Measurements from ENCODE around the gene EIF5A. TPM values are rescaled to one million over a fixed set of nuclear protein-coding genes. Genes with fewer than 3 reads are reported as not detected.
"Not testable (repeated sequence)": the region's sequence is repeated elsewhere in the genome, so short reads cannot be mapped to it uniquely, and the experiment has no call there.

The EIF5A gene
- polyA plus RNA-seq, 4 donors: 247 to 327 (median 311) TPM

DNA sequence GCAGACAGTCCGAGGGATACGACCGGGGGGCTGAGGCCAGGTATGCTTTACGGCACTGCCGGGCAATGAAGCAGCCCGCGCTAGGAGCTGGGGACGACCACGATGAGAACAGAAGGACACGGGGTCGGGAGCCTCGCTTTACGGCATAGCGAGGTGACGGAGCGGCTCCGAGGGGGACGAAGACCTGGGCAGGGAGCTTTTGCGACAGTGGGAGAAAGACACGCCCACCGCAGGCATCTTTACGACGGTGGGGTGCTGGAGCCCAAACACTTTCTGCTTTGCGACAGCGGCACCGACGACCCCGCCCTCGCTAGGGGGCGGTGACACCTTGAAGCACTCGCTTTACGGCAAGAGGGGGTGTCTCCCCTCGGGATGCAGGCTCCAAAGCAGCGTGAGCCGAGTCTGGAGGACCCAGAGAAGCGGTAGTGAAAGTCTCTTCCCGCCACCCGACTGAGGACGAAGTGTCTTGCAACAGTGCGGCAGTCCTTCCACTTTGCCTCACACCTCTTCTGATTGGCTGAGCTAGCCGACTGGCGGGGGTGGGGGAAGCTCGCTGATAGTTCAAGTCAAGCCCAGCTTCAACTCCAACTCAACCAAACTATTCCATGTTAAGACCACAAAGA, 22.1 kb downstream of the EIF5A start:
- DNase-seq (ENCODE audit: low read depth in 4 of 4, low spot score in 3 of 4): peak; percentile 97 to 99 (median 97)

DNA sequence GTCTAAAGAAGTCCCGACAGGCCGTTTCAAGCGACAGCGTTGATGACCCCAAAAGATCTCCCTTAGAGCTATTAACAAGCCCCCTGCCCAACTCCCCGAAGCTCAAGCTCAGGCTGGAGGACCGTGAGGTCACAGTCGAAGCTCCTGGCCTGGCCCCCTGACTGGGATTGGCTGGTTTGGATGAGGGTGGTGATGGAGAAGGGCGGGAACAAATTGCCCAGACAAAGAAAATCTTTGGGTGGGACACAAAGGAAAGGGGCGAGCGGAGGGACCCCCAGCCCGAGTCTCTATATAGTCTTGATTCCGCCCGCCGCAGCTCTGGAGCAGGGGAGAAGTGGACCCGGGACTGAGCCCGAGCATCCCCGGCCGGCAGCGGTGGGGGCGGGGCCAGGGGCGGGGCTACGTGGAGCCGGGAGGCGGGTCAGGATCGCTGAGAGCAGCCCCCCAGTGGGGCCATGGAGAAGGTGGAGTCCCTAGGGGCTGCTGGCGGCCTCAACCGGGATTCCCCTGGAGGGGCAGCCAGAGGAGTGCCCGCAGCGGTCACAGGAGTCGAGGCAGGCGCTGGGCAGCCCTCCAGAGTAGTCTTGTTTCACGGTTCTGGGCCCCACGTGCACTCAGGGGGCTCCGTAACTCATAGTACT, 22.7 kb downstream of the EIF5A start:
- DNase-seq (ENCODE audit: low read depth in 4 of 4, low spot score in 3 of 4): peak in 2 of 4 donors; percentile 71 to 79

DNA sequence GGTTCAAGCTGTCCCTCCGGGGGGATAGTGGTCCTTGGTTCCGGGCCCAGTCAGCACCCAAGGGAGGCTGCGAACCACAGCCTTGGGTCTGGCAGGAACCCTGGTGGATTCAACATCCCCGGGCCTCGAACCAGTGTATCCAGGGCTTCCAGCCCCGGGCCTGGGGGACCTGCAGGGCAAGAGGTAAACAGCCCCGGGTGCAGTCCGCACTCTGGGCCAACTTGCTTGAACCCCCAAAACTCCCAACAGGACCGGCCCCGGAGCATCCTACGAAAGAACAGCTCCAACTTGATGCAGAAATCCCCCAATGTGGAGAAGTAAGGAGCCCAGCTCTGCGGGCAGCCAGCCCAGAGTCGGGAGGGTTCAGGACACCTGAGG, 23.2 kb downstream of the EIF5A start:
- DNase-seq (ENCODE audit: low read depth in 4 of 4, low spot score in 3 of 4): no peak

DNA sequence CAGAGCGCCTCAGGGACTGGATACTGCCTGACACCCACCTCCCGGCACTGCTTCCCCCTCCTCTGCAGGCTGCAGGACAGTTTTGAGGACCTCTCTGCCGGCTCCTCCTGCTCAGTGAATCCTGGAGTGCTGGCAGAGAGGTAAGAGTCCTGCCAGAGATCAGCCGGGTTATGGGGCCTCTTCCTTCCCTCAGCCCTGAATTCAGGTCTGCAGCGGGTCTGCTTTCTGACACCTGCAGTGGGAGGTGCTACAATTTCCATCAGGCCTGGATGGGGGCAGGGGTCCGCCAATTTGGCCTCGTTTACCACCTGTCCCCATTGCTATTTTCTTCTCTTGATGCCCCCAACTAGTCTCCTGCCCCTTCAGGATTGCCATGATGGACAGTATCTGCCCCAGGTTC, 24.7 kb downstream of the EIF5A start:
- no peak for DNase-seq (ENCODE audit: low read depth in 4 of 4, low spot score in 3 of 4)

DNA sequence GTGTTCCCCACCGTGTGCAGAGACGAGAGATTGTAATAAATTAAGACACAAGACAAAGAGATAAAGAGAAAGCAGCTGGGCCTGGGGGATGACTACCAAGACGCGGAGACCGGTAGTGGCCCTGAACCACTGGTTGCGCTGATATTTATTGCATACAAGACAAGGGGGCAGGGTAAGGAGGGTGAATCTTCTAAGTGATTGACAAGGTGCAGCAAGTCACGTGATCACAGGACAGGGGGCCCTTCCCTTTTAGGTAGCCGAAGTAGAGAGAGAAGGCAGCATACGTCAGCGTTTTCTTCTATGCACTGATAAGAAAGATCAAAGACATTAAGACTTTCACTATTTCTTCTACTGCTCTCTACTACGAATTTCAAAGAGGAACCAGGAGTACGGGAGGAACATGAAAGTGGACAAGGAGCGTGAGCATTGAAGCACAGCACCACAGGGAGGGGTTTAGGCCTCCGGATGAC, 25.2 kb downstream of the EIF5A start:
- DNase-seq (ENCODE audit: low read depth in 4 of 4, low spot score in 3 of 4): not testable (repeated sequence)

DNA sequence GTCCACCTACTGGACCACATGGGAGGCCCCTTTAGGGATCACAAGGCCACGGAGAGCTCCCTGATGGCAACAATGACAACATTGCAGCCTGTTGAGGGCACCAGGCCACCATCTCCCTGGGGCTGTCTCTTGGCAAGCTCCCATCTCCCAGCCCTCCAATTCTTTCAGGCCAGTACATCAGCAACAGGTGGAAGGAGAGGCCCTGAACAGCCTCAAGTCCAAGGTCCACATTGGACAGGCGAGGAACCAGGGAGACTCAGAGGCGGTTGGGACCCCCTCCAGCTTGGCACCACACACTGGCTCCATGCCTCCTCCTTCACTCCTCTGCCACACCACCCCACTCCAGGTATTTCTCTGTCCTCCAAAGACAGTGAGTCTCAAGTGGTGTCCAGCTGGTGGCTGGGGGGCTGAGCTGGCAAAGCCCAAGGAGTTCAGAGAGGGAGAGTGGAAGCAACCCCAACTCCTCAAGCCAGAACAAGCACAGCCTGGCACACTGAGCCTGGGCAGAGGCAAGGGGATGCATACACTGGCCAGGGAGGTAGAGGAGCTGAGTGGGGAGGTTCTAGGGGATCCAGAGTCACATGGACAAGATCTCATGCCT, 27.6 kb downstream of the EIF5A start:
- DNase-seq (ENCODE audit: low read depth in 4 of 4, low spot score in 3 of 4): no peak

DNA sequence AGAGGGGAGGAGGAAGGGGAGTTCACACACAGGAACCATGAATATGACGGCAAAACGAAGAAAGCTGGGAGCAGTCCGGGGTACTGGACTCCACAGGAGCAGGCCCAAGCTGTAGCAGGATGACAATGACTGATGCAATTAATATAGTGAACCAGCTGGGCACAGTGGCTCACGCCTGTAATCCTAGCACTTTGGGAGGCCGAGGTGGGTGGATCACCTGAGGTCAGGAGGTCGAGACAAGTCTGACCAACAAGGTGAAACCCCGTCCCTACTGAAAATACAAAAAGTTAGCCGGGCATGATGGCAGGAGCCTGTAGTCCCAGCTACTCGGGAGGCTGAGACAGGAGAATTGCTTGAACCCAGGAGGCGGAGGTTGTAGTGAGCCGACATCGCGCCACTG, 28.3 kb downstream of the EIF5A start:
- not testable (repeated sequence) for DNase-seq (ENCODE audit: low read depth in 4 of 4, low spot score in 3 of 4)

DNA sequence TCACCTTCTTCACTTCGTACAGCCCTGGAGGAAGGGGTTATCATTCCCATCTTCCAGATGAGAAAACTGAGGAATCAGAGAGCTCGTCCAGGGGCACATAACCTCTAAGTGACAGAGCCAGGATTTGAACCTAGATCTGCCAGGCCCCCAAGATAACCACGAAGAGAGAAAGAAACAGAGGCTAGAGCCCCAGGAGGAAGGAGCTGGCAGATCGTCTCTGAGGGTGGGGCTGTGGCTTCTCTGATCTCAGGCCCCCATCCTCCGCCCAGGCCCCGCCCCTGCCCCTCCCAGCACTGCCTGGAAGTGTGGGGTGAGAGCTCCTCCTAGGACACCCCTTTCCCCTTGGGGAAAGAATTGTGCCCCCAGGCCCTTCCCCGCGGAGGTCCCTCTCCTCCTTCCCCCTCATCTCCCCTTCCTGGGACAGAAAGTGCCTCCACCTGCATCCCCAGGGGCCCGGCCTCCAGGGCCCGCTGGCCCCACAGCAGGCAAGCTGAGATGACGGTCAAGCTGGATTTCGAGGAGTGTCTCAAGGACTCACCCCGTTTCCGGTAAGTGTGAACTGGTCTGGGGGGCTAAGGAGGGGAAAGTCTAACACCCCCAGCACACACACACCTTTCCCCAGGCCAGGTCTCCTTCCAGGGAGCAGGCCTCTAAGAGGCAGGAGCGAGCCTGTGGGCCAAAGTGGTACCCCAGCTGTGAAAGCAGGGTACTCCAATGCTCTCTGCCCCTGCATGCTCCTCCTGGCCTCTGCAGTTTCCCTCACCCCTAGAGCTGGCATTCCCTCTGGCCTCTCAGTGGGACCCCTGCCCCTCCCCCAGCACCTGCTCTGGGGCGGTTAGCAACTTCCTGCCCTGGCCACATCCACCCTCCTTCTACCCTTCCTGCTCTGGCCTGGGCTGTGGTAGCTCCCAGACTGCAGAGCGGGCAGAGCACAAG, 29.1 kb downstream of the EIF5A start, which contains the start of gene ACAP1:
Gene ACAP1, plus strand, starts transcription at position 290 of the 936 bp plus-strand sequence. Its CDS starts 206 bp downstream, at position 496.
- DNase-seq (ENCODE audit: low read depth in 4 of 4, low spot score in 3 of 4): no peak

DNA sequence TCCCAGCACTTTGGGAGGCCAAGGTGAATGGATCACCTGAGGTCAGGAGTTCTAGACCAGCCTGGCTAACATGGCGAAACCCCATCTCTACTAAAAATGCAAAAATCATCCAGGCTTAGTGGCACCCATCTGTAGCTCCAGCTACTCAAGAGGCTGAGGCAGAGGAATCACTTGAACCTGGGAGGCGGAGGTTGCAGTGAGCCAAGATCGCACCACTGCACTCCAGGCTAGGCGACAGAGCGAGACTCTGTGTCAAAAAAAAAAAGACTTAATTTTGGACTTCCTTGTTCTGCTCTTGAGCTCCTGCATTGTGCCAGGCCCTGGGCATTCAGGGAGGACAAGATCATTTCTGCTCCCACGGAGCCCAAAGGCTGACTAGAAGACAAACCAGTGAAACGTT, 30.2 kb downstream of the EIF5A start:
- not testable (repeated sequence) for DNase-seq (ENCODE audit: low read depth in 4 of 4, low spot score in 3 of 4)

DNA sequence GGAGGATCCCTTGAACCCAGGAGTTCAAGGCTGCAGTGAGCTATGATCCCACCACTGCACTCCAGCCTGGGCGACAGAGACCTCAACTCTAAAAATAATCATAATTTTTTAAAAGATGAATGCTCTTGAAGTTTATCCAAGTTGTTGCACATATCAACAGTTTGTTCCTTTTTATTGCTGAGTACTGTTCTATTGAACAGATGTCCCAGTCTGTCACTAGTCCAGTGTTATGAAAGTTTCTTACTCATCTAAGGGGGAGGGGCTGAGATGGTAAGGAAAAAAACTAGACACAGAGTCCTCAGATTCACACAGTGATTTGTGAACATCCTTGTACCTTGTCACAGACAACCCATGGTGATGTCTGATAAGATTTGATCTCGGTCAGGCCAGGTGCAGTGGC, 32.8 kb downstream of the EIF5A start:
- no peak for DNase-seq (ENCODE audit: low read depth in 4 of 4, low spot score in 3 of 4)

DNA sequence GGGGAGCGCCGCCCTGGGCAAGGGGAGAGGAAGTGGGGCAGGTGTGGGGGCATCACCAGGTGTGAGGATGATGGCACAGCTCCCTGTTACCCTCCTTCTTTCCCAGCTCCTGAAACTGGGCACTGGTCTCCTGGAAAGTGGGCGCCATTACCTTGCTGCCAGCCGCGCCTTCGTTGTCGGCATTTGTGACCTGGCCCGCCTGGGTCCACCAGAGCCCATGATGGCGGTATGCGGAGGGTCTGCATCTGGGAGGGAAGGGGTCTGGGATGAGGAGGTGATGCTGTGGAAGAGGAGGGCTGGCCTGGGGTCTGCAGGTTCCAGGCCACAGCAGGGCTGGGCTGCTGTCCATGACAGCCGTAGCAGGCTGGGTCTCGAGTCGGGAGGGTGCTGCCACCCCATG, 34.4 kb downstream of the EIF5A start:
- DNase-seq (ENCODE audit: low read depth in 4 of 4, low spot score in 3 of 4): no peak

DNA sequence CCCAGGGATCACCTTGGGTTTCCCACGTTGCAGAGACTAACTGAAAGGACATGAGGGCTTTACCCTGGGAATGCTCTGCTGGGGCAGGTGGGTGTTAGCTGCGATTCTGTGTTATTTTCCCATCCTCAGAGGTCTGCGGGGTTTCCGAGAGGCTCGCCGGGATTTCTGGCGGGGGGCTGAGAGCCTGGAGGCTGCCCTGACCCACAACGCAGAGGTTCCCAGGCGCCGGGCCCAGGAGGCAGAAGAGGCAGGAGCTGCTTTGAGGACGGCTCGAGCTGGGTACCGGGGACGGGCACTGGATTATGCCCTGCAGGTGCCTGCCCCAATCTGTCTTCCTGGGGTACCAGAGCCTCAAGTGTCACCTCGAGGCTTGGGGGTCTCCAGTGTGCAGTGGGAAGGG, 35.8 kb downstream of the EIF5A start:
- DNase-seq (ENCODE audit: low read depth in 4 of 4, low spot score in 3 of 4): no peak

DNA sequence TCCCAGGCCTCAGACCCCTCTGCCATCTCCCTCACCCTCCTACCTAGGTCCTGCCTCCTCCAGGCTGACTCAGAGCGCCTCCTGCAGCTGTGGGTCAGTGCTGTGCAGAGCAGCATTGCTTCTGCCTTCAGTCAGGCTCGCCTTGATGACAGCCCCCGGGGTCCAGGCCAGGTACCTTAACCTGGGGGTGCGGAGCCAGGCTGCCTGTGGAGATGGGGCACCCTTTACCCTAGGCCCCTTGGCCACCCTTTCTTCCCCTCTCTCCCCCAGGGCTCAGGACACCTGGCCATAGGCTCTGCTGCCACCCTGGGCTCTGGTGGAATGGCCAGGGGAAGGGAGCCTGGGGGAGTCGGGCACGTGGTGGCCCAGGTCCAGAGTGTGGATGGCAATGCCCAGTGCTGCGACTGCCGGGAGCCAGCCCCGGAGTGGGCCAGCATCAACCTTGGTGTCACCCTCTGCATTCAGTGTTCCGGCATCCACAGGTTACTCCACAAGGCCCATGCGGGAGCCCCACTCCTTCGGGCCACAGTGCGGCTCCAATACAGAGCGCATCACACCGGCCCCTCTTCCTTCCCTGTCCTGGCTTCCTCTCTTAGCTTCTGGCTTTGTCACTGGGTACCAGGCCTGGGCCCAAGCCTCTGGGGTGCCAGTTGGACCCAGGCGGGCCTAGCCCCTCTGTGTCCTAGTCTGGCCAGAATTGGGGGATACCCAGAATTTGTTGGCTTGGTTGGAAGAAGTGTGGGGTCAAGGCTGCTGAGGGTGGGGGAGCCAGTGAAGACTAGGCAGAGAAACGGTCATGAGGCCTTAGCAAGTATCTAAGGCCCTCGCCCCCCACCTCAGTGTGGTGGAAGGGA, 39.6 kb downstream of the EIF5A start:
- no peak for DNase-seq (ENCODE audit: low read depth in 4 of 4, low spot score in 3 of 4)

DNA sequence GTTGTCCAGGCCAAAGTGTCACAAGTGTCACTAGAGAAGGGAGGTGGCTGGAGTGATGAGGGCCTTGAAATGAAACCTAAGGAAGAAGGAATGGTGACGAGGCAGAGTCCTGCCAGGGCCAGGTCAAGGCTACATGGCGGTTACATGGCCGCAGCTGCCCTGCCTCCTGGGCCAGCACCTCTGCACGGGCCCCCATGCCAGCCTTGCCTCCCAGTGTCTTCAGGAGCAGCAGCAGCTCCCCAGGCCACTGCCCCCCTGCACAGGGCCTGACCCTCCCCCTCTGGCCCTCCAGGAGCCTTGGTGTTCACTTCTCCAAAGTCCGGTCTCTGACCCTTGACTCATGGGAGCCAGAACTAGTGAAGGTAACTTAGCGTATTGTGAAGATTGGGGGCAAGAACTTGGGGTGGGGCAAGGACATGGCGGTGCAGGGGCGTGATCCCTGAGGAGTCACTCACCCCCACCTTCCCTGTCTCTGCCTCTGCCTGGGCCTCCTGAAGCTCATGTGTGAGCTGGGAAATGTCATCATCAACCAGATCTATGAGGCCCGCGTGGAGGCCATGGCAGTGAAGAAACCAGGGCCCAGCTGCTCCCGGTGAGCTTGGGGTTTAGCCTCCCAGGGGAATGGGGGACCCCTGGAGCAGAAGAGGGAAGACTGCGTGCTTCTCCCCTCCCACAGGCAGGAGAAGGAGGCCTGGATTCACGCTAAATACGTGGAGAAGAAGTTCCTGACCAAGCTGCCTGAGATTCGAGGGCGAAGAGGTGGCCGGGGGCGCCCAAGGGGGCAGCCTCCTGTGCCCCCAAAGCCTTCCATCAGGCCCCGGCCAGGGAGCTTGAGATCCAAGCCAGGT, 40.4 kb downstream of the EIF5A start:
- no peak for DNase-seq (ENCODE audit: low read depth in 4 of 4, low spot score in 3 of 4)

DNA sequence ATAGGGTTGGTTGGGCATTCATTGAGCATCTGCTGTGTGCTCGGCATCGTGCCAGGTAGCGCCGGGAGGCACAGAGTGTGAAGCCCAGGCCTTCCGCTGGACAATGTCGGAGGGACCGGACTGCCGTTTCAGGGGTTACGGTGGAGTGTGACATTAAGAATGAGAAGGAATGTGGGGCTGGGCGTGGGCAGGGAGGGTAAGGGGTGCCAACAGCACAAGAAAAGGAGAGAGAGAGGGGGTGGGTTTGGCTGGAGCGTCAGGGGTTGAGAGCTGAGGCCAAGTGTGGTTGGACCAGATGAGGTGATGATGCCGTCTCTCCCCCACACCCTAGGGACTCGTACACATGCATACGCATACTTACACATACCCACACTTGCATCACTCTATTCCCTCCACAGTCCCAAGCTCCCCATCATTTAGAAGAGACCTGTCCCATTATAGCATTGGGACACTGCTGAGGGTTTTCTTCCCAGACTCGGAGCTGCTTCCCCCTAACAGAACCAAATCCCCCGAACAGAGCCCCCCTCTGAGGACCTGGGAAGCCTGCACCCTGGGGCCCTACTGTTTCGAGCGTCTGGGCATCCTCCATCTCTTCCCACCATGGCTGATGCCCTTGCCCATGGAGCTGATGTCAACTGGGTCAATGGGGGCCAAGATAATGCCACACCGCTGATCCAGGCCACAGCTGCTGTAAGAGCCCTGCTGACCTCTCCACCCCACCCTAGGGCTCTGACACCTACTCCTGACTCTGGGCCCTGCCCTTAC, 41.2 kb downstream of the EIF5A start:
- no peak for DNase-seq (ENCODE audit: low read depth in 4 of 4, low spot score in 3 of 4)

DNA sequence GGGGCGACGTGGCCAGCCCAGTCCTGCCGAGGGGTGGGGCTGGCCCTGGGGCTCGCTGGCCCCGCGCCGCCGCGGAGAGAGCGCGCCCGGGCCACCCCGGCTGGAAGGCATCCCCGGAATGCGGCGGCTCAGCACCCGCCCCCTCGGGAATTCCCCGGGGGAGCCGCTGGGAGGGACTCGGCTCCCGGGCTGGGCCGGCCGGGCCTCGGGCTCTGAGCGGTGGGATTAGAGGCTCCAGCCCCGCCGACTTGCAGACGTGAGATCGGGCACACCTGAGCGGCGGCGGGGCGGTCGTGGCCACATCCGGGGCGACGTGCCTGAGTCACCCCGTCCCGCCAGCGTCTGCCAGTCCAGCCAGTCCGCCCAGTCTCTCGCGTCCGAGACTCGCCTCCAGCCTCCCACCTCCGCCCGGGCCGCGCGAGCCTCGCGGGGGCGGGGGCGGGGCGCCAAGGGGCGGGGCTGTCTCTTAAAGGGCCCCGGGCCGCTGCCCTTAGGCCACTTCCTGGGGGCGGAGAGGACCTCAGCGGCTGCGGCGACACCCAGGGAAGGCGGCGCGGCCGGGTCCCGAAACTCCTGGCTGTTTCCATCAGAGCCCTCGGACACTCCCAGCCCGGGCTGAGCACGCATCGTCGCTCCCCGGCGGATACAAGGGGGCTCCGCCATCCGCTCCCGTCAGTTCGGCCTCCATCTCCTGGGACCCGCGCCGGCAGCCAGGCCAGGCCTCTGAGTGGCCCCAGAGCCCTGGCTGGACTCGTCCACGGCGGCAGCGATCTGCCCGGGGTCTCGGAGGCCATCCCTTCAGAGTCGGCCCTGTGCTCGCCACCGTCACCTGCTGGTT, 44.5 kb downstream of the EIF5A start, which contains the start of gene KCTD11:
Gene KCTD11, plus strand, starts transcription at position 498 of the 838 bp plus-strand sequence.
- DNase-seq (ENCODE audit: low read depth in 4 of 4, low spot score in 3 of 4): peak in 2 of 4 donors; percentile 75 to 78

DNA sequence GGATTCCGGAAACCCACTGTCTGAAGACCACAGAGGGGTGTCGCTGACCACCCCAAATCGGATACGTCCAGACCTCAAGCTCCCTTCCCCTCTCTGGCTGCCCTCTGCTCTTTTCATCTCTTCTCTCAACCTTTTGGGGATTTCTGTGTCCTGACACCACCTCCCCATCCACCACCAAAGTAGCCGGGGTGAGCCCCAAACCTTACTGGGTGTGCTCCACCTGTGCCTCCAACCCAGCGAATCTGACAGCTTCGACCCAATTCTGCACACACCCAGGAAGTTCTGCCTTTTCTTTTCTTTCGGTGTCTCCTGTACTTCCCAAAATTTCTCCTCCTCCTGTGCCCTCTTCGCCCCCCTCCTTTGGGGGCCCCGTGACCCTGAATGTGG, 45.1 kb downstream of the EIF5A start:
- DNase-seq (ENCODE audit: low read depth in 4 of 4, low spot score in 3 of 4): no peak

Measured in left renal pelvis (tissue), 4 donors.